ENCODE data around the gene SNUPN. TPM values are rescaled to one million over a fixed set of nuclear protein-coding genes. Genes with fewer than 3 reads are reported as not detected.

The SNUPN gene
- total and polyA plus RNA-seq, 4 donors, result 19.1 to 24.6 (median 21.1) TPM

DNA sequence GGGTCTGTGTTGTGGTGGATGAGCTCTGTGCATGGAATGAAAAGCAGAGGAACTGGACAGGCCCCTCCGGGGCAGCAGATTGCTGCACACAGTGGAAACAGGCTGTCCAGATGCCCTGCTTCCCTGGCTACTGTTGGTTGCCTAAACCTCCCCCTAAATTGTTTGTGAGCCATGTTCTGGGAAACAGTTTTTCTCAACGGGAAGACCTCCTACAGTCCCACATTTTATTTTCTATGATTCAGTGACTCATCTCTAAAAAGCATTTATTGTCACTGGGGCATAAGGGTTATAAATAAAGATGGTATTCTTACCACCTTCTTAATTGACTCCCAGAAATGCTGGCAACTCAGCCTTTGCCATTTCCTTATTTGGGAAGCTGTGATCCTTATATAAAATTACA is 26.1 kb downstream of the SNUPN start:
- H3K27me3 ChIP-seq (ENCODE audit: control insufficient read depth in 3 of 3, insufficient read depth in 3 of 3, low read length in 2 of 3), result no peaks in the 10 kb centered on the region
- peaks cover 25 to 41% (median 34%) of the 10 kb centered on the region in 4 donors for H3K36me3 ChIP-seq (ENCODE audit: control insufficient read depth in 4 of 4, insufficient read depth in 4 of 4, low read length in 4 of 4)
- H3K4me3 ChIP-seq, result no peak overlapping the region
- ATAC-seq (ENCODE audit: insufficient read depth, low FRiP score), result no peak
- peaks cover 0 to 2% (median 0%) of the 10 kb centered on the region in 4 donors for H3K9me3 ChIP-seq (ENCODE audit: control insufficient read depth in 4 of 4, insufficient read depth in 3 of 4, low read length in 3 of 4)
- peak overlapping the region in 1 of 2 donors; percentile 17 for H3K27ac ChIP-seq (ENCODE audit: low read depth in 1 of 2, low read length in 1 of 2)
- no peak for DNase-seq
- WGBS, 2 donors, result 62 to 70% methylated on average over 2 of the region's 2 CpGs
- H3K9ac ChIP-seq (ENCODE audit: insufficient read depth in 1 of 2, low read length in 2 of 2), result no peak overlapping the region
- TF ChIP-seq, protein P1, sequence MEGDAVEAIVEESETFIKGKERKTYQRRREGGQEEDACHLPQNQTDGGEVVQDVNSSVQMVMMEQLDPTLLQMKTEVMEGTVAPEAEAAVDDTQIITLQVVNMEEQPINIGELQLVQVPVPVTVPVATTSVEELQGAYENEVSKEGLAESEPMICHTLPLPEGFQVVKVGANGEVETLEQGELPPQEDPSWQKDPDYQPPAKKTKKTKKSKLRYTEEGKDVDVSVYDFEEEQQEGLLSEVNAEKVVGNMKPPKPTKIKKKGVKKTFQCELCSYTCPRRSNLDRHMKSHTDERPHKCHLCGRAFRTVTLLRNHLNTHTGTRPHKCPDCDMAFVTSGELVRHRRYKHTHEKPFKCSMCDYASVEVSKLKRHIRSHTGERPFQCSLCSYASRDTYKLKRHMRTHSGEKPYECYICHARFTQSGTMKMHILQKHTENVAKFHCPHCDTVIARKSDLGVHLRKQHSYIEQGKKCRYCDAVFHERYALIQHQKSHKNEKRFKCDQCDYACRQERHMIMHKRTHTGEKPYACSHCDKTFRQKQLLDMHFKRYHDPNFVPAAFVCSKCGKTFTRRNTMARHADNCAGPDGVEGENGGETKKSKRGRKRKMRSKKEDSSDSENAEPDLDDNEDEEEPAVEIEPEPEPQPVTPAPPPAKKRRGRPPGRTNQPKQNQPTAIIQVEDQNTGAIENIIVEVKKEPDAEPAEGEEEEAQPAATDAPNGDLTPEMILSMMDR (IDR thresholded peaks at IDR 0.05; ENCODE audit: control extremely low read depth, extremely low read depth), result no peak
- peaks cover 0 to 6% (median 0%) of the 10 kb centered on the region in 5 donors for H3K4me1 ChIP-seq (ENCODE audit: control insufficient read depth in 5 of 5, insufficient read depth in 5 of 5, low read length in 5 of 5)

DNA sequence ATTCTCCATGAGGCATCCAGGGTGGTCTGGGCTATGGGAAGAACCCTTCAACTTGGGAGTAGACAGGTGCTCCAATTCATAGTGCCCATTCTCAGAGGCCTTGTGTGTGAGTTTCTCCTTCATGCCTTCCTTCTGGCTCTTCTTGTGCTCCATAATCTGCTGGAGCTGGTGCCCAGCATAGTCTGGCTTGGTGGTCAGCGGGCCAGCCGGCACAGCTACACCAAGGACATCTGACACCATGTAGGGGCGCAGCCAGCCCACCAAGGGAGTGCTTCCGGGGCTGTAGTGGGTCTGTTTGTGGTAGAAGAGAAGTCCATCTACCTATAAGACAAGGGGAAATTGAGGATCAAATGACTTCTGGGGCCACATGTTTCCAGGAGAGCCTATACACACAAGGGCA is 27.2 kb downstream of the SNUPN start:
- Histone ChIP-seq H3K27ac (ENCODE audit: low read depth in 1 of 2, low read length in 1 of 2) (no peak overlapping the region), H3K27me3 (ENCODE audit: control insufficient read depth in 3 of 3, insufficient read depth in 3 of 3, low read length in 2 of 3) (no peaks in the 10 kb centered on the region), H3K9me3 (ENCODE audit: control insufficient read depth in 4 of 4, insufficient read depth in 3 of 4, low read length in 3 of 4) (peaks cover 0 to 2% (median 0%) of the 10 kb centered on the region in 4 donors), H3K4me1 (ENCODE audit: control insufficient read depth in 5 of 5, insufficient read depth in 5 of 5, low read length in 5 of 5) (peaks cover 0 to 6% (median 0%) of the 10 kb centered on the region in 5 donors), H3K36me3 (ENCODE audit: control insufficient read depth in 4 of 4, insufficient read depth in 4 of 4, low read length in 4 of 4) (peaks cover 25 to 39% (median 29%) of the 10 kb centered on the region in 4 donors), H3K9ac (ENCODE audit: insufficient read depth in 1 of 2, low read length in 2 of 2) (no peak overlapping the region), H3K4me3 (no peak overlapping the region)
- TF ChIP-seq, protein P1 (IDR thresholded peaks at IDR 0.05; ENCODE audit: control extremely low read depth, extremely low read depth), result no peak
- DNase-seq (no peak), ATAC-seq (ENCODE audit: insufficient read depth, low FRiP score) (no peak)
- WGBS, 2 donors, result 93% methylated on average over 4 of the region's 4 CpGs

DNA sequence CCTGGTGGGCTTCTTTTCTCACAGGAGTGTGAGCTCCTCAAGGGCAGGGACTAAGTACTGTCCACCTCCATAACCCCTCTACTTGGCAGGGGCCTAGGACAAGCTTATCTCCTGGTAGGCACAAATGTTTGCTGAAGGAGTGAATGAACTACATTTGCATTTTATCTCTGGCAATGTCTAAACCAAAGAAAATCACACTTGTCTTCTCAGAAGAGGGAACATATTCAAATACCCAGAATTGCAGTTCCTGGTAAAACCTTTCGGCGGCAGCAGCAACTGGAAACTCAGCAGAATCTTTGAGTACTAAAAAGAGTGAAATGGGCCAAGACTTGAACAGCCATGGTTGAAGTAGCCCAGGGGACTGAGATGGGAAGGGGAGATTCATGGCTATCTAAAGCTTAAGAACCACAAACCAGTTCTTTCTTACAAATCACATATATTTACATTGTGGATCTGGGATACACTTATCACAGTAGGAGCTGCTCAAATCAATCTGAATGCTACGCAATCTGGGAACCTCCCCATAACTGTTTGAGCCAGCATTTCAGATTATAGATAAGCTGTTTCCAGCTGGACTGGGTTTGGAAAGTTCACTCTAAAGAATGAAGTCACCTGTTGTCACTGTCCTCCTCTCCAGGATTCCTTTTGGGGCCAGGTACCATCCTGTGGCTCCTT is 27.7 kb downstream of the SNUPN start:
- Histone ChIP-seq H3K4me1 (ENCODE audit: control insufficient read depth in 5 of 5, insufficient read depth in 5 of 5, low read length in 5 of 5) (peaks cover 0 to 6% (median 0%) of the 10 kb centered on the region in 5 donors), H3K4me3 (no peak overlapping the region), H3K27ac (ENCODE audit: low read depth in 1 of 2, low read length in 1 of 2) (no peak overlapping the region), H3K36me3 (ENCODE audit: control insufficient read depth in 4 of 4, insufficient read depth in 4 of 4, low read length in 4 of 4) (peaks cover 25 to 39% (median 29%) of the 10 kb centered on the region in 4 donors), H3K9ac (ENCODE audit: insufficient read depth in 1 of 2, low read length in 2 of 2) (no peak overlapping the region), H3K9me3 (ENCODE audit: control insufficient read depth in 4 of 4, insufficient read depth in 3 of 4, low read length in 3 of 4) (peaks cover 0 to 2% (median 0%) of the 10 kb centered on the region in 4 donors), H3K27me3 (ENCODE audit: control insufficient read depth in 3 of 3, insufficient read depth in 3 of 3, low read length in 2 of 3) (no peaks in the 10 kb centered on the region)
- no peak for DNase-seq
- no peak for ATAC-seq (ENCODE audit: insufficient read depth, low FRiP score)
- WGBS, 2 donors, result 65 to 68% methylated on average over 3 of the region's 3 CpGs
- TF ChIP-seq, protein P1 (IDR thresholded peaks at IDR 0.05; ENCODE audit: control extremely low read depth, extremely low read depth), result peak; percentile 23
